Heart right ventricle (tissue), 16 donors: ENCODE data around the gene SLC33A1. TPM values are rescaled to one million over a fixed set of nuclear protein-coding genes. Genes with fewer than 3 reads are reported as not detected.

Source experiments
- ATAC-seq, 8 donors: fragments of 200-7000 bp; cut with Tn5 transposase; one replicate each; pipeline ENCODE4 v1.9.1; 2020; ENCODE audit warnings: mild to moderate bottlenecking in 8 of 8, moderate library complexity in 8 of 8, moderate number of reproducible peaks in 1 of 8
- DNase-seq, 2 donors: peaks; one replicate each; pipeline ENCODE4 v3.0.0-alpha.2; 2020
- H3K27ac ChIP-seq, 10 donors: fragments of 200-600 bp; sonication (generic) in 2 of 10; one replicate each; pipeline versions ENCODE4 v1.5.0 to v1.8.0; 2020 to 2022; ENCODE audit warnings: mild to moderate bottlenecking in 3 of 10
- H3K27me3 ChIP-seq, 7 donors: fragments of 200-600 bp; one replicate each; pipeline ENCODE4 v1.8.0; 2021 to 2022; ENCODE audit warnings: mild to moderate bottlenecking in 2 of 7
- H3K36me3 ChIP-seq, 9 donors: fragments of 200-600 bp; sonication (generic) in 1 of 9; one replicate each; pipeline versions ENCODE4 v1.5.0 to v1.8.0; 2020 to 2022; ENCODE audit warnings: mild to moderate bottlenecking in 2 of 9
- H3K4me1 ChIP-seq, 9 donors: fragments of 200-600 bp; sonication (generic) in 1 of 9; one replicate each; pipeline versions ENCODE4 v1.5.0 to v1.8.0; 2020 to 2022; ENCODE audit warnings: mild to moderate bottlenecking in 4 of 9
- H3K4me3 ChIP-seq, 10 donors: fragments of 200-600 bp; sonication (generic) in 2 of 10; one replicate each; pipeline versions ENCODE4 v1.5.0 to v1.8.0; 2020 to 2022; ENCODE audit warnings: mild to moderate bottlenecking in 7 of 10, moderate library complexity in 2 of 10
- H3K9me3 ChIP-seq, 11 donors: fragments of 200-600 bp in 10 of 11; sonication (generic) in 2 of 11; one replicate each; pipeline versions ENCODE4 v1.5.0 to v1.8.0; 2013 to 2022; ENCODE audit warnings: mild to moderate bottlenecking in 2 of 11, control low read depth in 1 of 11, moderate library complexity in 1 of 11
- CTCF ChIP-seq, 9 donors: fragments of 200-600 bp; sonication (generic) in 2 of 9; IDR thresholded peaks; one replicate each; pipeline versions ENCODE4 v1.5.0 to v1.8.0; 2021 to 2022; ENCODE audit warnings: antibody characterized with exemption in 9 of 9, mild to moderate bottlenecking in 5 of 9, moderate library complexity in 1 of 9
- WGBS, 2 donors: extraction: QIAGEN DNeasy Blood & Tissue Kit; methylation state at CpG; one replicate each; pipeline ENCODE4 v1.1.7; 2013; ENCODE audit warnings: inconsistent platforms in 1 of 2; 5-methylcytosine and 5-hydroxymethylcytosine counted together
- intact Hi-C, 10 donors: fragments of 100-400 bp; cut with DNase I; formaldehyde crosslinking; loops; one replicate each; pipeline versions ENCODE4 v1.11.1 to v1.14.2; 2022
- polyA plus RNA-seq, 2 donors: library from polyadenylated mRNA; stranded (reverse); fragments of 200-250 nt; gene quantifications; one replicate each; pipeline ENCODE4 v1.2.3, GENCODE V29; 2013
- total RNA-seq, 10 donors: library from RNA; stranded (reverse); fragmentation: NEBNext Ultra II Directional in 3 of 10; extraction: Animal tissue kit (Norgen Biotek cat#: 25700) in 3 of 10; gene quantifications; one replicate each; pipeline versions ENCODE4 v1.2.1 to v1.2.4, GENCODE V29; 2021 to 2023
- donor health status: Arrhythmogenic right ventricular cardiomyopathy.
- donor health status: ischemic (EF 13 %, LVEDD 7.1; RV severe dilation, severe dysfunction).
- donor health status: healthy with polysubstance abuse.
- donor health status: DM: no; HTN: yes; CAD: no.
- donor health status: DM: no; HTN: no; CAD: no.
- donor health status: ischemic (EF 25% LVEDD 6.9; RV normal size, moderate dysfunction).
- donor health status: ischemic (EF 25% LVEDD 5.7; RV mildly dilated, moderate dysfunction).
- donor health status: healthy.
- donor health status: DM: yes; HTN: yes; CAD: no.
- donor health status: Ischemic cardiomyopathy.
- donor health status: ischemic (EF 35%, LVEDD 5.7; RV mildly dilated, moderate dysfunction).
- donor health status: nonischemic (EF 11% LVEDD 7.7; RV severe dilation, severe dysfunction).
- donor health status: DM: yes; HTN: yes; CAD: no.
- donor health status: PGD.
- donor health status: ischemic (EF 29% LVEDD 5.4; RV normal size, mild dysfunction).
- donor health status: nonischemic (EF 23%, LVEDD 6.1; RV moderate dilation, normal function).

SLC33A1 gene
- total and polyA plus RNA-seq, 12 donors = 4.3 to 35.3 (median 25.3) TPM

GRCh38 chr3:155872904-155873646 lies 18.8 kb upstream of the SLC33A1 start:
- intact Hi-C loops = loop anchor here in 2 of 10 donors (5.0 to 10.0 kb wide), 2 partner anchors 66 to 128 kb away; partner anchors contain the start of genes C3orf33 (in 2 of the 2) and PLCH1 (in 1 of the 2)
- WGBS, 2 donors = 81 to 86% methylated on average over 8 of the region's 8 CpGs
- Histone ChIP-seq H3K4me1 (peaks cover 0 to 54% (median 33%) of the 10 kb centered on the region in 9 donors), H3K4me3 (no peak overlapping the region), H3K36me3 (no peaks in the 10 kb centered on the region), H3K27me3 (no peaks in the 10 kb centered on the region), H3K27ac (no peak overlapping the region), H3K9me3 (no peaks in the 10 kb centered on the region)
- ATAC-seq = no peak
- TF ChIP-seq CTCF (IDR thresholded peaks at IDR 0.05) = no peak
- no peak for DNase-seq

- intact Hi-C loops = loop anchor here in 4 of 10 donors (2.0 to 10.0 kb wide), 3 partner anchors 17 to 127 kb away; partner anchors contain the start of genes C3orf33 (in 2 of the 4), SLC33A1 (in 2 of the 4) and PLCH1 (in 1 of the 4)
- no peaks in the 10 kb centered on the region for H3K9me3 ChIP-seq
- peaks cover 0 to 48% (median 33%) of the 10 kb centered on the region in 9 donors for H3K4me1 ChIP-seq
These were observed 17.5 kb upstream of the SLC33A1 start for GRCh38 chr3:155871746-155872158.

GRCh38 chr3:155870945-155871745 lies 16.9 kb upstream of the SLC33A1 start:
- WGBS, 2 donors = 0 to 1% methylated on average over 78 to 83 of the region's 85 CpGs
- Histone ChIP-seq H3K27ac (peak overlapping the region; percentile 60 to 97 (median 94)), H3K4me3 (peak overlapping the region; percentile 87 to 99 (median 97)), H3K36me3 (no peaks in the 10 kb centered on the region), H3K27me3 (no peaks in the 10 kb centered on the region), H3K9me3 (no peaks in the 10 kb centered on the region), H3K4me1 (peaks cover 0 to 42% (median 33%) of the 10 kb centered on the region in 9 donors)
- no peak for TF ChIP-seq CTCF (IDR thresholded peaks at IDR 0.05)
- peak; percentile 47 to 61 for DNase-seq
- intact Hi-C loops = loop anchor here in 4 of 10 donors (1.0 to 10.0 kb wide), 5 partner anchors 16 to 126 kb away; partner anchors contain the start of genes C3orf33 (in 3 of the 4), SLC33A1 (in 3 of the 4) and PLCH1 (in 1 of the 4)
- ATAC-seq = peak; percentile 26 to 72 (median 41)

More at GRCh38 chr3:155871746-155872158, 17.5 kb upstream of the SLC33A1 start:
- 1 to 2% methylated on average over 19 of the region's 19 CpGs for WGBS, 2 donors
- no peak for DNase-seq
- Histone ChIP-seq H3K27ac (peak overlapping the region; percentile 60 to 97 (median 94)), H3K27me3 (no peaks in the 10 kb centered on the region), H3K36me3 (no peaks in the 10 kb centered on the region), H3K4me3 (peak overlapping the region; percentile 87 to 99 (median 97))
- TF ChIP-seq CTCF (IDR thresholded peaks at IDR 0.05) = no peak
- ATAC-seq = no peak
